HG03469 (cell line): ENCODE measurements around the gene ERAS.

Experiments
- ATAC-seq: cut with Tn5 transposase; IDR thresholded peaks from one replicate; pipeline ENCODE4 v1.9.1; 2021; ENCODE audit warnings: mild to moderate bottlenecking, moderate library complexity, moderate number of reproducible peaks; ENCODE audit not compliant: unreplicated experiment

ERAS gene

GRCh38 chrX:48826135-48826875 lies at the start of gene ERAS:
ERAS (plus strand) TSS chrX:48826513; CDS start chrX:48829124, 2,611 bp downstream.
- ATAC-seq = no peak

DNA sequence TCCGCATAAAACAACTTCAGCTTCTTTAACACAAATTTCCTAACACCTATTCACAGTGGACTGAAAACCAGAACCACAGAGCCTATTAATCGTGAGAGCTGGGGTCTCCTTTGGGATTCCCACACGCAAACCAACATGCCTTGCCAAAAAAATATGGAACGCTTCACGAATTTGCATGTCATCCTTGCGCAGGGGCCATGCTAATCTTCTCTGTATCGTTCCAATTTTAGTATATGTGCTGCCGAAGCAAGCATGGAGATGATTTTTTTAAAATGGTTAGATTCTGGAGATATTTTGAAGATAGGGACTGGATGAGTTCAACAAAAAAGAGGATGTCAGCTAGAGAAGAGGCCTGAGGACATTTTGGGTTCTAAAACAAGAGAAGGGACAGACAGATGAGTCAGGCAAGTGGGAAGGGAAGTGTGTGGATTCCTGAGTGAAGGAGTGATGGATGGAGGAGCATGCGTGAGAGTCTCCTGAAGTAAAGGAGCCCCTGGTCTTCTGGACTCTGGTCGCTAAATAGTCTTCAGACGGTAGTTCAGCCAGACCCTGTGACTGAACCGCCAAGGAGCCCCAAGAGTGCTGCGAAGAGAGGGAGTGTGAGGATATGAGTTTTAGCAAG lies 49.4 kb upstream of the ERAS start:
- no peak for ATAC-seq

DNA sequence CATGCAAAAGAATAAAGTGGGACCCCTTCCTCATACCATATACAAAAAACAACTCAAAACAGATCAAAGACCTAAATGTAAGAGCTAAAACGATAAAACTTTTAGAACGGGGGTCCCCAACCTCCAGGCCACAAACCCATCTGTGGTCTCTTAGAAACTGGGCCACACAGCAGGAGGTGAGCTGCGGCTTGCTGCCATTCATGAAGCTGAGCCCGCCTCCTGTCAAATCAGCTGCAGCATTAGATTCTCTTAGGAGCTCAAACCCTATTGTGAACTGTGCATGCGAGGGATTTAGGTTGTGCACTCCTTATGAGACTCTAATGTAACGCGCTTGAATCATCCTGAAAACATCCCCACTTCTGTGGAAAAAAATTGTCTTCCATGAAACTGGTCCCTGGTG lies 46.9 kb upstream of the ERAS start:
- no peak for ATAC-seq

DNA sequence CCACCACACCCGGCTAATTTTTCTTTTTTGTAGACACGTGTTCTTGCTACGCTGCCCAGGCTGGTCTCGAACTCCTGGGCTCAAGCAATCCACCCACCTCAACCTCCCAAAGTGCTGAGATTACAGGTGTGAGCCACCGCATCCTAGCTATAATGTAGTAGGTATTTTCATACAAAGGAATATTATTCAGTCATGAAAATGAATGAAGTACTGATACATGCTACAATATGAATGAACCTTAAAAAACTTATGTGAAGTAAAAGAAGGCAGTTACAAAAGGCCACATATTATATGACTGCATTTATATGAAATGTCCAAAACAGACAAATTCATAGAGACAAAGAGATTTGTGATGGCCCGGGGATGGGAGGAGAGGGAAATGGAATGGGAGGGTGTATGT lies 44.6 kb upstream of the ERAS start:
- no peak for ATAC-seq

DNA sequence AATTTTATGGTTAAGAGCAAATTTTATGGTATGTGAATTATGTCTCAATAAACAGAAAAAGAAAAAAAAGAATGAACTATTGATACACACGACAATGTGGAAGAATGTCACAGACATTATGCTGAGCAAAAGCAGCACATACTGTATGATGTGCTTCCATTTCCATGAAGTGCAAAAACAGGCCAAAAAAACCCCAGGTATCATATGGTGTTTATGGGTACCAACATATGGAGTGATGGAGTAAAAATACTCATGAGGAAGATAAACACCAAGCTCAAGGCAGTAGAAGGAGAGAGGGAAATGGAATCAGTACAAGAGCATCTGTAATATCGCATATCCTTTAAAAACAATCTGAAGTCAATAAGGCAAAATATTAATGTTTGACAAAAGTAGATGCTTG lies 44.1 kb upstream of the ERAS start:
- ATAC-seq = no peak

- ATAC-seq = no peak
Measured at GRCh38 chrX:48782795-48783194, 43.5 kb upstream of the ERAS start.

DNA sequence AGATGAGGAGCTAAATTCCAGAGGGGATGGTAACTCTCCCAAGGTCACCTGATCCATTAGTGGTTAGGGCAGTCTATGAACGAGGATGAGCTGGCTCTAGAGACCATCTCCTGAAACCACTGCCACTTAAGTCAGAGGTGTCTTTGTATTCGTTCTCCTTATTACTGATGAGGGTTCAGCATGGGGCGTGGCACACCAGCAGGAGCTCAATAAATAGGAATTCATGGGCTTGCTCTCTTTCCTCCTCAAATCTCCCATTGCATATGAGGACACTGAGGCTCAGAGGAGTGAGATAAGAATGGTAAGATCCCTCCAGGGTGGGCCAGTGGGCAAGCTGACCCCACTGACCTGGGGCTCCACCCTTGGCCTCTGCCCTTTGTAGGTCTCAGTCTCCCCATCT lies 41.6 kb upstream of the ERAS start:
- no peak for ATAC-seq

- no peak for ATAC-seq
Measured at GRCh38 chrX:48785186-48785539, 41.1 kb upstream of the ERAS start.

DNA sequence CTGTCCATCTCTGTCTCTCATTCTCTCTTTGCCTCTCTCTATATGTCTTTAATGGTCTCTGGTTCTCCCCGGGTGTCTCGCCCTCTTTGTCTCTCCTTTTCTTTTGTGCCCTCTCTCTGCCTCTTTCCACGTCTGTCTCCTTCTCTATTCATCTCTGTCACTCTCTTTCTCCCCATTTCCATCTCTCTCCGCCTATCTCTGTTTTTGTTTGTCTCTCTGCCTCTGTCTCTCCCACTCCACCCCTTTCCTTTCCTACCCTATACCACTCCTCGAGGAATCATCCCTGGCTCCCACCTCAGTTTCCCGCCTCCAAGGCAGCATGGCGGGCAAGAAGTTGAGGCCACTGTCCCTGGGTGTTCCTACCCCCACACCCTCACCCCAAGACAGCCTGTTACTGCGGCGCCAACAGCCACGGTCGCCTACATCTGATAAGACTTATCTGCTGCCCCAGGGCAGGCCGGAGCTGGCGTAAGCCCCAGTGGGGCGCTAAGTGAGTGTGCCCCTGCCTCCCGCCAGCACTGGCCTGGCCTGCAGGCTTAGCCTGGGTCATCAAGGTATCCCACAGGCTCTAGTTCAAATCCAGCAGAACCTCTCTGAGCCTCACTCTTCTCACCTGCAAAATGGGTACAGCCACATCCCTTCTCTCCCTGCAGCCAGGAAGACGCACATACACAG lies 40.6 kb upstream of the ERAS start:
- no peak for ATAC-seq

GRCh38 chrX:48786341-48786800 lies 39.9 kb upstream of the ERAS start, which contains the start of gene GATA1:
GATA1 (plus strand) TSS chrX:48786590; CDS start chrX:48791110, 4,520 bp downstream.
- no peak for ATAC-seq

DNA sequence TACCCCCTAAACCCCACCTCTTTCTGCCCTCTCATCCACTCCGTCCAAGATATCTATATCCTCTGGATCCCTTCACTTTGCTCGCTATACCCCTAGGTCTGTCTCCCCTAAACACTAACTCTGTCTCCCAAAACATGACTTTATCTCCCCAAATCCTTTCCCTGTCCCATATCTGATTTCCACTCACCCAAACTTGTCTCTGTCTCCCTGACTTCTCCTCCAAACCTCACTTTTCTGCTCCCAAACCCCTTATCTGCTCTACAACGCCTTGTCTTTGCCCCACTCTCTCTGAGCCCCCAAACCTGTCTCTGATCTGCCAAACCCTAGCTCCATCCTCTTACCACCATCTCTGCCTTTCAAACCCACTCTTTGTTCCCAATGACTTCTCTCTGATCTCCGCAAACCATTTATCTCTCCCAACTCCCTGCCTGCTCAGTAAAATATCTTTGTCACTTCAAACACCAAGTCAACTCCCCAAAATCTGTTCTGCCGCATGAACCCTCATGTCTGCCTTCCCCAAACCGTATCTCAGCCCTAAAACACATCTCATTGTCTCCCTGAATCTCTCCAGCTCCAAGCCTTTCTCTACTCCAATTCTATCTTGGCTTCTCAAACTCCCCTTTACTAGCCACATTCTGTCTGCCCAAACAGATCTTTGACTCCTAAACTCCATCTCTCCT lies 39.3 kb upstream of the ERAS start:
- ATAC-seq = no peak

- ATAC-seq = no peak
Measured at GRCh38 chrX:48787505-48788443, 38.5 kb upstream of the ERAS start.

DNA sequence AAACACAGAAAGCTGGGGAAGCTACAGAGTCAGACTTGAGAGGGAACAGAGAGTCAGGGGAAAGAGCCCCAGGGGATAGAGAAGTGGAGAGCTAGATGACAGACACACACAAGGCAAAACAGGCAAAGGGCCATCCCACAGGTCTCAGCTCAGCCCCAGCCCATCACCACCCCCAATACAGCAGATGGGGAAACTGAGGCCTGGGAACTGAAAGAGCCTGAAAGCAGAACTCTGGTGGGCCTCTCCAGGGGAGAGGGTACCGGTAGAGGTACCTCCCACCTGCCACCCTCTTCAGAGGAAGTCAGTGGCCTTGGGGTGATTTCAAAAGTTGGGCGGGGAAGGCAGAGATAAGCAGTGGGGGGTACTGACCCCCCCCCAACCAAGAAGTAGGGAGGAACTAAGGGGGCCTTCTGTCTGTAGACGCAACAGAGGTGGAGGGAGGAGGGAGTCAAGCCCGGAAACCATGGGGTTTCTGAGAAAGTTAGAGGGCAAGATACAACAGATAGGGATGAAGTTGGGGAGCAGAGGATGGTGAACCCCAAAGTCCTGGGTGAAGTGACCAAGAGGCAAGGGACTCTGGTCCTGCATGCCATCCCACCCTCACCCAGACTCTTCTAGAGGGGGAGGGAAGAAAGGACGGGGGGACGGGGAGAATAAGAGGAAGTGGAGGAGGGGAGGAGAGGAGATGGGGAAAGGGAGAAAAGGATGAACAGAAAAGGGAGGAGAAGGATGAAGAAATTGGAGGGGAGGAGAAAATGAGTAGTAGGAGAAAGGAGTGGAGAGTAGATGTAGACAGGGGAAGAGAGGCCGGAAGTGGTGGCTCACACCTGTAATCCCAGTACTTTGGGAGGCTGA lies 36.7 kb upstream of the ERAS start:
- ATAC-seq = no peak

DNA sequence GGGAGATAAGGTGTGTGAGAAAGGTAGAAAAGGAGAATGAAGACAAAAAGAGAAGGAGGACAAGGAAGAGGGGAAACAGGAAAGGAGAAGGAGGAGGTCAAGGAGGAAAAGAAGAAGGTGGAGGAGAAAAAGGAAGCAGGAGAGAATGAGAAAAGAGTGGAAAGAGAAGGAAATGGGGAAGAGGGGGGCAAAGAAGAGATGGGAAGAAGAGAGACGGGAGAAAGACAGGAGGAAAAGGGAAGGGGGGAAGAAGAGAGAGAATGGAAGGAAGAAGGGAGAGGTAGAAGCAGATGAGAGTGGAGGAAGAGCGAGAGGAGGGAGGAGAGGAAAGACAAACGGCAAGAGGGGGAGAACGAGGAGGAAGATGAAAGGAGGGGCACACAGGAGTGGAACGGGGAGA lies 35.8 kb upstream of the ERAS start:
- ATAC-seq = no peak

- no peak for ATAC-seq
Measured at GRCh38 chrX:48791063-48791820, 35.1 kb upstream of the ERAS start.

- no peak for ATAC-seq
Measured at GRCh38 chrX:48792219-48792618, 34.1 kb upstream of the ERAS start.

GRCh38 chrX:48793935-48794334 lies 32.4 kb upstream of the ERAS start:
- ATAC-seq = no peak

GRCh38 chrX:48794340-48794910 lies 31.9 kb upstream of the ERAS start:
- no peak for ATAC-seq
